OCI-LY3 (cell line): ENCODE measurements around the gene JAZF1.
A peak's percentile ranks its signal among the peaks of the same experiment; 100 is the strongest.

ENCODE experiments used
- H2AFZ ChIP-seq: fragments of 200-600, 300-600 bp; shearing (Covaris generic); 2 replicates; pipeline ENCODE4 v1.6.0; 2014; ENCODE audit warnings: antibody characterized with exemption, low read depth, low read length
- H3K27ac ChIP-seq: fragments of 200-600, 300-600 bp; sonication (generic); 2 replicates; pipeline ENCODE4 v1.5.1; 2014; ENCODE audit warnings: mild to moderate bottlenecking, low read length, moderate library complexity, mixed read lengths
- H3K27me3 ChIP-seq: fragments of 200-600, 300-600 bp; sonication (generic); 2 replicates; pipeline ENCODE4 v1.6.1; 2014; ENCODE audit warnings: low read depth, low read length, mixed read lengths
- H3K36me3 ChIP-seq: fragments of 200-600, 300-600 bp; sonication (generic); replicated peaks from 2 replicates; pipeline ENCODE3; 2014; ENCODE audit warnings: low read depth, low read length, mixed read lengths
- H3K4me1 ChIP-seq: fragments of 300-600, 200-600 bp; sonication (generic); 2 replicates; pipeline ENCODE4 v1.6.1; 2014; ENCODE audit warnings: low read length, mixed read lengths
- H3K4me2 ChIP-seq: fragments of 200-600, 300-600 bp; sonication (generic); 2 replicates; pipeline ENCODE4 v1.6.1; 2014; ENCODE audit warnings: low read length, mixed read lengths
- H3K4me3 ChIP-seq: fragments of 300-600, 200-600 bp; sonication (generic); 2 replicates; pipeline ENCODE4 v1.5.1; 2014; ENCODE audit warnings: antibody characterized with exemption, mild to moderate bottlenecking, low read length, moderate library complexity
- H3K79me2 ChIP-seq: fragments of 300-600, 200-600 bp; shearing (Covaris generic); 2 replicates; pipeline ENCODE4 v1.6.1; 2014; ENCODE audit warnings: mild to moderate bottlenecking, low read length, mixed read lengths
- H3K9ac ChIP-seq: fragments of 300-600, 200-600 bp; shearing (Covaris generic); 2 replicates; pipeline ENCODE4 v1.6.0; 2014; ENCODE audit warnings: mild to moderate bottlenecking, low read length, moderate library complexity
- H3K9me3 ChIP-seq: fragments of 200-600, 300-600 bp; shearing (Covaris generic); 2 replicates; pipeline ENCODE4 v1.6.1; 2014; ENCODE audit warnings: low read length, mixed read lengths; ENCODE audit not compliant: insufficient read depth
- H4K20me1 ChIP-seq: fragments of 200-600, 300-600 bp; sonication (generic); 2 replicates; pipeline ENCODE4 v1.6.1; 2016; ENCODE audit warnings: low read length, mixed read lengths; ENCODE audit not compliant: insufficient read depth
- EZH2phosphoT487 ChIP-seq: fragments of 200-600 bp; shearing (Covaris generic); IDR thresholded peaks from 2 replicates; pipeline ENCODE4 v1.6.1; 2018; ENCODE audit warnings: antibody characterized with exemption, mixed run types, low read depth
- TF ChIP-seq, protein P1 (sequence below): fragments of 200-600, 300-600 bp; sonication (generic); IDR thresholded peaks from 2 replicates; pipeline ENCODE4 v1.5.1; 2014; ENCODE audit warnings: antibody characterized with exemption, low read length, low read depth

The JAZF1 gene

DNA sequence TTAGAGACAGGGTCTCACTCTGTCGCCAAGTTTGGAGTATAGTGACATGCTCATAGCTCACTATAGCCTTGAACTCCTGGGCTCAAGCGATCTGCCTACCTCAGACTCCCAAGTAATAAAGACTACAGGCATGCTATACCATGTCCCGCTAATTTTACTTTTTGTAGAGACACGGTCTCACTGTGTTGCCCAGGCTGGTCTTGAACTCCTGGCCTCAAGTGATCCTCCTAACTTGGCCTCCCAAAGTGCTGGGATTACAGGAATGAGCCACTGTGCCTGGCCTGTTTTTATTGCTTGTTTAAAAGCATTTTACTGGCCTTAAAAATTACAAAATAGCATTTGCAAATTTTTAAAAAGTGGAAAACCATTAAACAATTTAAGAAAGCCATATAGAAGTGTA, 135.0 kb downstream of the JAZF1 start:
- Histone ChIP-seq H3K4me2 (no peak overlapping the region), H3K36me3 (no peaks in the 10 kb centered on the region), H3K4me1 (peaks cover 18% of the 10 kb centered on the region), H3K4me3 (no peak overlapping the region), H3K9ac (no peak overlapping the region), H3K27me3 (peaks cover 45% of the 10 kb centered on the region), H2AFZ (no peak overlapping the region), H3K27ac (no peak overlapping the region), H3K79me2 (no peaks in the 10 kb centered on the region), H3K9me3 (no peaks in the 10 kb centered on the region), H4K20me1 (peaks cover 33% of the 10 kb centered on the region)
- TF ChIP-seq, protein P1, sequence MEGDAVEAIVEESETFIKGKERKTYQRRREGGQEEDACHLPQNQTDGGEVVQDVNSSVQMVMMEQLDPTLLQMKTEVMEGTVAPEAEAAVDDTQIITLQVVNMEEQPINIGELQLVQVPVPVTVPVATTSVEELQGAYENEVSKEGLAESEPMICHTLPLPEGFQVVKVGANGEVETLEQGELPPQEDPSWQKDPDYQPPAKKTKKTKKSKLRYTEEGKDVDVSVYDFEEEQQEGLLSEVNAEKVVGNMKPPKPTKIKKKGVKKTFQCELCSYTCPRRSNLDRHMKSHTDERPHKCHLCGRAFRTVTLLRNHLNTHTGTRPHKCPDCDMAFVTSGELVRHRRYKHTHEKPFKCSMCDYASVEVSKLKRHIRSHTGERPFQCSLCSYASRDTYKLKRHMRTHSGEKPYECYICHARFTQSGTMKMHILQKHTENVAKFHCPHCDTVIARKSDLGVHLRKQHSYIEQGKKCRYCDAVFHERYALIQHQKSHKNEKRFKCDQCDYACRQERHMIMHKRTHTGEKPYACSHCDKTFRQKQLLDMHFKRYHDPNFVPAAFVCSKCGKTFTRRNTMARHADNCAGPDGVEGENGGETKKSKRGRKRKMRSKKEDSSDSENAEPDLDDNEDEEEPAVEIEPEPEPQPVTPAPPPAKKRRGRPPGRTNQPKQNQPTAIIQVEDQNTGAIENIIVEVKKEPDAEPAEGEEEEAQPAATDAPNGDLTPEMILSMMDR, result no peak
- no peak for TF ChIP-seq EZH2phosphoT487

DNA sequence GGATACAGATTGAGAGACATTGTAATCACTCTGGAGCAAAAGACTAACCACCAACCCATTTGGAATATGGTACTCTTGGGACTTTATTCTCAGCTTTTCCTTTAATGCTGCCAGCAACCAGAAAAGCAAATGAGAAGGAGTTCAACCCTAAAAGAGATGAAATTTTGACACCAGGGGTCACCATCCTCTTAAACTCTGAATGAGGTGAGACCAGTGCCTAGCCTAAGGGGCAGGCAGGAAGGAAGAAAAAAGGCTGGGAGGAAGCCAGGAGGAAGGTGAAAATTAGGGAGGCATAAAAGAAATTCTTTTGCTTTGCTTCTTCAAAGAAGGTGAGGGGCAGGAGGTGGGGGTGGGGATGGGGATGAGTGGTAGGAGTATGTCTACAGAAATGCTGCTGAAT, 135.8 kb downstream of the JAZF1 start:
- Histone ChIP-seq H2AFZ (no peak overlapping the region), H4K20me1 (peaks cover 36% of the 10 kb centered on the region), H3K4me1 (peaks cover 18% of the 10 kb centered on the region), H3K9me3 (no peaks in the 10 kb centered on the region), H3K27ac (no peak overlapping the region), H3K9ac (no peak overlapping the region), H3K4me3 (no peak overlapping the region), H3K27me3 (peaks cover 51% of the 10 kb centered on the region), H3K79me2 (no peaks in the 10 kb centered on the region), H3K4me2 (no peak overlapping the region), H3K36me3 (no peaks in the 10 kb centered on the region)
- TF ChIP-seq, protein P1, result 0 out of 2 replicates have a peak, but pooled peaks have one; percentile 7
- TF ChIP-seq EZH2phosphoT487, result no peak

DNA sequence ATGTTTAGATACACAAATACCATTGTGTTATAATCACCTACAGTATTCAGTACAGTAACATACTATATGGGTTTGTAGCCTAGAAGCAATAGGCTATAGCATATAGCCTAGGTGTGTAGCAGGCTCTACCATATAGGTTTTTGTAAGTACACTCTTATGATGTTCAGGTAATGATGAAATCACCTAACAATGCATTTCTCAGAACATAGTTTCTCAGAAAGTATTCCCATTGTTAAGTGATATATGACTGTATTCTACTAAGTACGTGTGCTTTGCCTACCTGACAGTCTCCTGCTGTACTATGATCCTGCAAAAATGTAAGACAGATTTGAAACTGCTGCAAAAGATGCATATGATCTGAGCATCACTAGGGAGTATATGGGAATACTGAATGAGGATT, 137.9 kb downstream of the JAZF1 start:
- Histone ChIP-seq H4K20me1 (peaks cover 36% of the 10 kb centered on the region), H3K79me2 (no peaks in the 10 kb centered on the region), H3K4me2 (no peak overlapping the region), H3K9me3 (no peaks in the 10 kb centered on the region), H3K4me3 (no peak overlapping the region), H3K9ac (no peak overlapping the region), H3K4me1 (peaks cover 24% of the 10 kb centered on the region), H2AFZ (no peak overlapping the region), H3K36me3 (no peaks in the 10 kb centered on the region), H3K27ac (no peak overlapping the region), H3K27me3 (peaks cover 61% of the 10 kb centered on the region)
- TF ChIP-seq, protein P1, result no peak
- no peak for TF ChIP-seq EZH2phosphoT487

DNA sequence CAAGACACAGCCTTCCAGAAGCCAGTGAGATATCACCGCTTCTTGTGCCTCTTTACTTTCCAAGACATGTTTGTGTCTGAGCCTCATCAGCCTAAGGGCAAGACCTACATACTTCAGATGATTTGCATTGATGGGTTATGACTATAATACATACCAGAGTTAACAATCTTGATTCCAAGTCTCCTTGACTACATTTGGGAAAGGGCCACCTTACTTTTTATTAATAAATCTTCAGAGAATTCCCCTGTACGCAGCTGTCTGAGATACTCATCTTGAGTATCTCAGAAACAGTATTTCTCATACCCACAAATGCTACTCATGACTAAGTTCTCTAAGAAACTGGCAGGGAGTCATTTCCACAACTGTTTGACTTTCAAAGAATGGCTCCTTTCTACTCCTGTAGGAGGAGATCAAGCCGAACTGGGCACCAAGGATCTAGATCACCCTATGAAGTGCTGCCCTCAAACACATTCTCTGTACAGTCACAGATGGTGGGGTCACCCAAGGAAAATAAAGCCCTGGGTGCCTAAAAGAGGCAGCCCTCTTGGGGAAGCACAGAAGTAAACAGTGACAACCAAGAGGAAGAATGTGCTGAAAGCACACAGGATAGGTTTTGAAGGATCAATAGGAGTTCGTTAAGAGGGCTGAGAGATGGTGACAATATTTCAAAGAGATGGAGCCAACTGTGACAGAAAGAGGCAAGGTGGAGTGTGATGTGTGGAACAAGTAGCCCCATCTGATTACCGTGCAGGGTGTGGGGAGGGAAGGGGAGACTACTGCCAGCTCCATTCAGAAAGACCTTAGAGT, 138.9 kb downstream of the JAZF1 start:
- no peaks in the 10 kb centered on the region for H3K79me2 ChIP-seq
- H3K4me1 ChIP-seq, result peaks cover 33% of the 10 kb centered on the region
- no peak overlapping the region for H3K9ac ChIP-seq

More for the DNA sequence above, 138.9 kb downstream of the JAZF1 start:
- Histone ChIP-seq H4K20me1 (peaks cover 40% of the 10 kb centered on the region), H3K4me2 (peak overlapping the region; percentile 78), H3K36me3 (no peaks in the 10 kb centered on the region), H3K9me3 (no peaks in the 10 kb centered on the region), H3K27me3 (peaks cover 57% of the 10 kb centered on the region), H2AFZ (no peak overlapping the region), H3K27ac (no peak overlapping the region), H3K4me3 (peak overlapping the region; percentile 34; the same call in 1 of the 2 replicates)
- TF ChIP-seq, protein P1, result no peak
- no peak for TF ChIP-seq EZH2phosphoT487
